HepG2 (cell line): ENCODE results near the gene TMEM19. TPM values are rescaled to one million over a fixed set of nuclear protein-coding genes. Genes with fewer than 3 reads are reported as not detected.

Source experiments
- ATAC-seq: fragments of 200-7000 bp; cut with Tn5 transposase; 3 replicates; pipeline ENCODE4 v1.9.1; 2020; ENCODE audit warnings: mild to moderate bottlenecking, moderate library complexity
- BruUV-seq: library from RNA; stranded (reverse); fragments of 400-500 nt; replicated peaks from 2 replicates; lab custom pipeline; 2021; lab: Mats Ljungman, UMichigan
- CTCF ChIA-PET: fragments of 300-600 bp; formaldehyde crosslinking; extraction: SDS; loops from one replicate; lab custom pipeline; 2021; ENCODE audit warnings: low total read pairs, inconsistent platforms, low intra/inter-chr PET ratio; lab: Yijun Ruan, JAX
- POLR2A ChIA-PET: fragments of 350-600 bp; sonication (Branson Sonifier 250); formaldehyde crosslinking; loops from one replicate; lab custom pipeline; 2020; ENCODE audit warnings: antibody characterized with exemption, inconsistent platforms; lab: Yijun Ruan, JAX
- DNase-seq: peaks from one replicate; pipeline ENCODE4 v3.0.0-alpha.2; 2015; ENCODE audit warnings: low spot score
- FAIRE-seq: peaks from 3 replicates; lab custom pipeline; 2011; peaks lifted over from hg19 to GRCh38; lab: Jason Lieb, UNC
- H2AFZ ChIP-seq: one replicate; pipeline ENCODE4 v1.6.1; 2011; ENCODE audit warnings: low read length, inconsistent platforms
- H3K27ac ChIP-seq: fragments of 300-600 bp; 3 replicates; pipeline ENCODE4 v1.8.0; 2011; ENCODE audit warnings: mixed run types, mild to moderate bottlenecking, mixed read lengths, low read length, inconsistent platforms; ENCODE audit not compliant: insufficient read depth; ENCODE audit errors: extremely low read length
- H3K27me3 ChIP-seq, 2 experiments: fragments of 200-600 bp in 1 of 2; 2 replicates in 1 of 2; 3 replicates in 1 of 2; pipeline versions ENCODE4 v1.6.0 to v1.8.0; 2011; ENCODE audit warnings: low read length in 2 of 2, mild to moderate bottlenecking in 2 of 2, moderate library complexity in 2 of 2, inconsistent platforms in 1 of 2; ENCODE audit not compliant: insufficient read depth in 2 of 2, control insufficient read depth in 1 of 2
- H3K36me3 ChIP-seq, 2 experiments: fragments of 200-600 bp in 1 of 2; replicated peaks in 1 of 2; 2 replicates in 1 of 2; 3 replicates in 1 of 2; pipeline versions ENCODE4 v1.5.1 to v1.8.0; 2011; ENCODE audit warnings: low read length in 2 of 2, inconsistent platforms in 1 of 2; ENCODE audit not compliant: insufficient read depth in 2 of 2, control insufficient read depth in 1 of 2
- H3K4me1 ChIP-seq: 2 replicates; pipeline ENCODE4 v1.5.1; 2012; ENCODE audit warnings: low read length, inconsistent platforms; ENCODE audit not compliant: insufficient read depth
- H3K4me2 ChIP-seq: 2 replicates; pipeline ENCODE4 v1.6.0; 2011; ENCODE audit warnings: low read depth, low read length, inconsistent platforms
- H3K4me3 ChIP-seq, 3 experiments: fragments of 200-600 bp in 1 of 3; sonication (generic), shearing (Covaris generic) in 1 of 3; replicated peaks in 1 of 3; 2 replicates each; pipeline ENCODE4 v1.5.1; 2011 to 2016; ENCODE audit warnings: low read length in 3 of 3, inconsistent platforms in 2 of 3, low read depth in 2 of 3, mild to moderate bottlenecking in 2 of 3, control low read depth in 1 of 3, mixed read lengths in 1 of 3; ENCODE audit not compliant: insufficient read depth in 1 of 3
- H3K79me2 ChIP-seq: one replicate; pipeline ENCODE4 v1.6.1; 2011; ENCODE audit warnings: low read length, inconsistent platforms; ENCODE audit not compliant: insufficient read depth
- H3K9ac ChIP-seq: 2 replicates; pipeline ENCODE4 v1.6.0; 2011; ENCODE audit warnings: mild to moderate bottlenecking, low read depth, low read length, inconsistent platforms; ENCODE audit not compliant: insufficient read depth
- H3K9me3 ChIP-seq: 2 replicates; pipeline ENCODE4 v1.5.1; 2012; ENCODE audit warnings: mild to moderate bottlenecking, low read length
- H4K20me1 ChIP-seq: 2 replicates; pipeline ENCODE4 v1.6.0; 2011; ENCODE audit warnings: inconsistent platforms, mild to moderate bottlenecking, low read length, moderate library complexity; ENCODE audit not compliant: insufficient read depth
- HNF4A ChIP-seq: sonication (generic); formaldehyde crosslinking; IDR thresholded peaks from 2 replicates; pipeline ENCODE4 v1.4.0; 2020; ENCODE audit warnings: missing genetic modification reagents
- KLF16 ChIP-seq, 2 experiments: sonication (generic) in 1 of 2; formaldehyde crosslinking in 1 of 2; IDR thresholded peaks; 2 replicates each; pipeline versions ENCODE4 v1.6.1 to v1.8.0; 2016 to 2023; ENCODE audit warnings: missing genetic modification reagents in 2 of 2, missing compliant biosample characterization in 1 of 2
- KMT2A ChIP-seq: sonication (generic); formaldehyde crosslinking; IDR thresholded peaks from 2 replicates; pipeline ENCODE4 v1.4.0; 2020; ENCODE audit warnings: missing genetic modification reagents
- NCOA2 ChIP-seq: sonication (generic); formaldehyde crosslinking; IDR thresholded peaks from 2 replicates; pipeline ENCODE4 v1.8.0; 2022; ENCODE audit warnings: inconsistent platforms
- PCBP2 ChIP-seq: fragments of 200-400 bp; formaldehyde crosslinking; optimal IDR thresholded peaks from 2 replicates; pipeline ENCODE3; 2018; ENCODE audit warnings: low read length, low read depth; ENCODE audit not compliant: poor library complexity, severe bottlenecking
- PHF5A ChIP-seq: IDR thresholded peaks from one replicate; pipeline ENCODE4 v1.6.1; 2018; ENCODE audit warnings: low read depth, missing genetic modification reagents; ENCODE audit not compliant: unreplicated experiment
- SKI ChIP-seq: fragments of 450-650 bp; IDR thresholded peaks from one replicate; pipeline ENCODE4 v1.6.1; 2018; ENCODE audit warnings: mild to moderate bottlenecking; ENCODE audit not compliant: partially characterized antibody
- ZFP36L1 ChIP-seq: sonication (generic); formaldehyde crosslinking; IDR thresholded peaks from 2 replicates; pipeline ENCODE4 v1.8.0; 2022; ENCODE audit warnings: mild to moderate bottlenecking, missing genetic modification reagents, moderate library complexity
- ZFP41 ChIP-seq: sonication (generic); formaldehyde crosslinking; IDR thresholded peaks from 2 replicates; pipeline ENCODE4 v1.4.0; 2020; ENCODE audit warnings: mild to moderate bottlenecking, missing genetic modification reagents, borderline replicate concordance
- ZNF10 ChIP-seq: sonication (generic); formaldehyde crosslinking; IDR thresholded peaks from 2 replicates; pipeline ENCODE4 v1.4.0; 2020; ENCODE audit warnings: mild to moderate bottlenecking, low read depth, missing genetic modification reagents, borderline replicate concordance
- ZNF264 ChIP-seq: sonication (generic); formaldehyde crosslinking; IDR thresholded peaks from 2 replicates; pipeline ENCODE4 v1.4.0; 2020; ENCODE audit warnings: missing genetic modification reagents
- ZNF556 ChIP-seq: sonication (generic); formaldehyde crosslinking; IDR thresholded peaks from 2 replicates; pipeline ENCODE4 v1.4.0; 2020; ENCODE audit warnings: mild to moderate bottlenecking, missing genetic modification reagents, borderline replicate concordance
- ZNF670 ChIP-seq: sonication (generic); formaldehyde crosslinking; IDR thresholded peaks from 2 replicates; pipeline ENCODE4 v1.8.0; 2022; ENCODE audit warnings: mild to moderate bottlenecking, missing genetic modification reagents, borderline replicate concordance
- ZNF747 ChIP-seq: sonication (generic); formaldehyde crosslinking; IDR thresholded peaks from 2 replicates; pipeline ENCODE4 v1.8.1; 2023; ENCODE audit warnings: missing genetic modification reagents, mild to moderate bottlenecking, borderline replicate concordance
- ZNF776 ChIP-seq: sonication (generic); formaldehyde crosslinking; IDR thresholded peaks from 2 replicates; pipeline ENCODE4 v1.4.0; 2020; ENCODE audit warnings: mild to moderate bottlenecking, missing genetic modification reagents
- WGBS: methylation state at CpG from one replicate; pipeline ENCODE4 v1.1.6; 2017; ENCODE audit warnings: low lambda C conversion rate; 5-methylcytosine and 5-hydroxymethylcytosine counted together
- in situ Hi-C: cut with HindIII; loops from 2 replicates; pipeline ENCODE4 v1.10.0; 2017; ENCODE audit warnings: low pct_unique_long_range_greater_than_20kb; ENCODE audit not compliant: extremely low pct_ligation_motif_present
- intact Hi-C: fragments of 100-400 bp; cut with micrococcal nuclease; formaldehyde crosslinking; loops from one replicate; pipeline ENCODE4 v1.10.0; 2022; ENCODE audit not compliant: unreplicated experiment
- polyA plus RNA-seq, 8 experiments: library from polyadenylated mRNA; depleted of rRNA in 3 of 8; stranded (reverse) in 7 of 8; unstranded in 1 of 8; fragments of >200 nt; fragmentation: Illumina TruSeq in 4 of 8; extraction: Trizol in 4 of 8; gene quantifications; 2 replicates each; pipeline versions ENCODE4 v1.2.1 to v1.2.3, GENCODE V29; 2011 to 2016; ENCODE audit warnings: low read depth in 4 of 8, missing spikeins in 1 of 8, mixed read lengths in 1 of 8; ENCODE audit not compliant: insufficient read depth in 1 of 8
- total RNA-seq, 5 experiments: library from RNA; depleted of rRNA; stranded (reverse); fragments of >200 nt; fragmentation: Illumina TruSeq; extraction: Trizol; gene quantifications; 2 replicates each; pipeline ENCODE4 v1.2.3, GENCODE V29; 2016; ENCODE audit warnings: low read depth in 1 of 5
- TF ChIP-seq, protein P1 (sequence below): sonication (generic); formaldehyde crosslinking; IDR thresholded peaks from 2 replicates; pipeline ENCODE4 v1.8.1; 2023; ENCODE audit warnings: missing genetic modification reagents, inconsistent platforms, borderline replicate concordance
- TF ChIP-seq, protein P2 (sequence below): sonication (generic); formaldehyde crosslinking; IDR thresholded peaks from 2 replicates; pipeline ENCODE4 v1.5.0; 2020; ENCODE audit warnings: missing genetic modification reagents, mild to moderate bottlenecking, borderline replicate concordance
- TF ChIP-seq, protein P3 (sequence below): IDR thresholded peaks from 2 replicates; pipeline ENCODE4 v1.6.1; 2016; ENCODE audit warnings: missing biosample characterization, missing genetic modification reagents, low read depth
- TF ChIP-seq, protein P4 (sequence below): sonication (generic); formaldehyde crosslinking; conservative IDR thresholded peaks from 2 replicates; pipeline ENCODE4 v1.8.1; 2023; ENCODE audit warnings: missing genetic modification reagents

TMEM19 gene
- total and polyA plus RNA-seq, 2 of the 13 experiments (the other 11 are each of a cell fraction or from before 2014, with no cell fraction given): 16.9 to 22.5 TPM

DNA sequence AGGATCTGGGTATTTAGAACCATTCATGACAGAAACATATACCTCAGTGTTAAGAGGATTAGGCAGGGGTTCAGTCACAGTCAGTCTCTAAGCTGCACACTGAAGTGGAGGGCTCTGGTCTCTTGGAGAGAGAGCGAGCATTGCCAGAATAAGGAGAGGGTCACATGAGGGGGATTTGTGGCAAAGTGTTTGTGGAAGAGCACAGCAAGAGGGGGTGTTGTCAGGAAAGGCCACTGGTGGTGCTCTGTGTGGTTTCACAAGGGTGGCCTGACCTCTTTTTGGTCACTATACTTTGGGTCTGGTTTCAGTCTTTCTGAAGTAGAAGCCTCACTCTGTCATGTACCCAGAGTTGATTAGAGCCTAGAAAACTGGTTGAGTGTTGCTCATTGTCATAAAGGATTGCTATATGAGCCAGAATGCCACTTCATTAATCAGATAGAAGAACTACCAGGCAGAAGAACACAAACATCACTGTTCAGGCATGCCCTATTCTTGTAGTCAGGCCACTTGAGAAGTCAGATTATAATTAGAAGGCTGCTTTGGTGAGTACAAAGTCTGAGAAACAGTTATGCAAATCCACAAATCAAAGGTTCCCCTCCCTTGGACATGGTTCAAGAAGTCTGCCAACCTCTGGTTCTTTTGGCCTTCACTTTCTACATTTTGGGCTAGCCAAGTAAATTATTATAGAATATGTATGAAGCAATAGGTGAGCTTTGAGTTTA is 8.4 kb downstream of the TMEM19 start:
- no peak for FAIRE-seq
- no peak overlapping the region for H3K4me2 ChIP-seq
- ATAC-seq: peak; percentile 48
- no peak for DNase-seq
- no peaks in the 10 kb centered on the region for H3K9me3 ChIP-seq
- no peak overlapping the region for H3K27ac ChIP-seq
- 84% methylated on average over 1 of the region's 1 CpG for WGBS
- H3K36me3 ChIP-seq: peaks cover under 1 to 16% of the 10 kb centered on the region in 2 experiments; a peak in 3 of 5 replicates
- intact Hi-C loops (no loop called here), in situ Hi-C loops (no loop called here)
- no peak overlapping the region for H3K9ac ChIP-seq
- no peak overlapping the region for H2AFZ ChIP-seq
- no peaks in the 10 kb centered on the region for H4K20me1 ChIP-seq
- POLR2A ChIA-PET: interaction anchor here (2.0 kb wide), 1 partner anchor 8 kb away, joined by 14 read pairs; the partner anchor contains the start of gene TMEM19
- no peaks in the 10 kb centered on the region for H3K27me3 ChIP-seq
- TF ChIP-seq ZNF776 (CRISPR knock-in tag): no peak
- TF ChIP-seq PCBP2: no peak
- no peak for TF ChIP-seq KMT2A
- TF ChIP-seq ZNF10 (CRISPR knock-in tag): no peak
- no peak for TF ChIP-seq PHF5A (CRISPR knock-in tag)
- no peak for TF ChIP-seq ZNF264 (CRISPR knock-in tag)
- TF ChIP-seq ZNF556 (CRISPR knock-in tag): no peak
- TF ChIP-seq, protein P1, sequence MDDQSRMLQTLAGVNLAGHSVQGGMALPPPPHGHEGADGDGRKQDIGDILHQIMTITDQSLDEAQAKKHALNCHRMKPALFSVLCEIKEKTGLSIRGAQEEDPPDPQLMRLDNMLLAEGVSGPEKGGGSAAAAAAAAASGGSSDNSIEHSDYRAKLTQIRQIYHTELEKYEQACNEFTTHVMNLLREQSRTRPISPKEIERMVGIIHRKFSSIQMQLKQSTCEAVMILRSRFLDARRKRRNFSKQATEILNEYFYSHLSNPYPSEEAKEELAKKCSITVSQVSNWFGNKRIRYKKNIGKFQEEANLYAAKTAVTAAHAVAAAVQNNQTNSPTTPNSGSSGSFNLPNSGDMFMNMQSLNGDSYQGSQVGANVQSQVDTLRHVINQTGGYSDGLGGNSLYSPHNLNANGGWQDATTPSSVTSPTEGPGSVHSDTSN (CRISPR knock-in tag): no peak
- TF ChIP-seq ZFP36L1 (CRISPR knock-in tag): no peak
- TF ChIP-seq, protein P2, sequence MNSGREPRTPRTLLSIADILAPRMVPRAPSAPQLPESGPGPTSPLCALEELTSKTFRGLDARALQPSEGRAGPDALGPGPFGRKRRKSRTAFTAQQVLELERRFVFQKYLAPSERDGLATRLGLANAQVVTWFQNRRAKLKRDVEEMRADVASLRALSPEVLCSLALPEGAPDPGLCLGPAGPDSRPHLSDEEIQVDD (CRISPR knock-in tag): no peak
- TF ChIP-seq, protein P3, sequence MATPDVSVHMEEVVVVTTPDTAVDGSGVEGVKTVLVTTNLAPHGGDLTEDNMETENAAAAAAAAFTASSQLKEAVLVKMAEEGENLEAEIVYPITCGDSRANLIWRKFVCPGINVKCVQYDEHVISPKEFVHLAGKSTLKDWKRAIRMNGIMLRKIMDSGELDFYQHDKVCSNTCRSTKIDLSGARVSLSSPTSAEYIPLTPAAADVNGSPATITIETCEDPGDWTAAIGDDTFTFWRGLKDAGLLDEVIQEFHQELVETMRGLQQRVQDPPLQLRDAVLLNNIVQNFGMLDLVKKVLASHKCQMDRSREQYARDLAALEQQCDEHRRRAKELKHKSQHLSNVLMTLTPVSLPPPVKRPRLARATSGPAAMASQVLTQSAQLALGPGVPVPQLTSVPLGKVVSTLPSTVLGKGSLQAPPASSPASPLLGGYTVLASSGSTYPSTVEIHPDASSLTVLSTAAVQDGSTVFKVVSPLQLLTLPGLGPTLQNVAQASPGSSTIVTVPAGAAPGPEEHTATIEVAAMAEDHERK: no peak
- no peak for TF ChIP-seq SKI
- TF ChIP-seq, protein P4, sequence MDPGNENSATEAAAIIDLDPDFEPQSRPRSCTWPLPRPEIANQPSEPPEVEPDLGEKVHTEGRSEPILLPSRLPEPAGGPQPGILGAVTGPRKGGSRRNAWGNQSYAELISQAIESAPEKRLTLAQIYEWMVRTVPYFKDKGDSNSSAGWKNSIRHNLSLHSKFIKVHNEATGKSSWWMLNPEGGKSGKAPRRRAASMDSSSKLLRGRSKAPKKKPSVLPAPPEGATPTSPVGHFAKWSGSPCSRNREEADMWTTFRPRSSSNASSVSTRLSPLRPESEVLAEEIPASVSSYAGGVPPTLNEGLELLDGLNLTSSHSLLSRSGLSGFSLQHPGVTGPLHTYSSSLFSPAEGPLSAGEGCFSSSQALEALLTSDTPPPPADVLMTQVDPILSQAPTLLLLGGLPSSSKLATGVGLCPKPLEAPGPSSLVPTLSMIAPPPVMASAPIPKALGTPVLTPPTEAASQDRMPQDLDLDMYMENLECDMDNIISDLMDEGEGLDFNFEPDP (CRISPR knock-in tag): no peak
- TF ChIP-seq ZNF670 (CRISPR knock-in tag): no peak
- no peak for TF ChIP-seq ZFP41 (CRISPR knock-in tag)
- no peak for TF ChIP-seq ZNF747 (CRISPR knock-in tag)
- no peak for TF ChIP-seq NCOA2
- TF ChIP-seq KLF16 (CRISPR knock-in tag; IDR thresholded peaks at IDR 0.05): no peak
- no peak for TF ChIP-seq HNF4A (CRISPR knock-in tag)
- no peaks in the 10 kb centered on the region for H3K79me2 ChIP-seq
- BruUV-seq: no TSS peak
- CTCF ChIA-PET: no interaction called here
- no peak overlapping the region for H3K4me3 ChIP-seq
- peaks cover 21% of the 10 kb centered on the region for H3K4me1 ChIP-seq
